Panc1 (cell line): ENCODE results near the gene ASB4.

ENCODE experiments used
- POLR2AphosphoS5 ChIP-seq: IDR thresholded peaks from 2 replicates; pipeline ENCODE4 v1.6.1; 2012; ENCODE audit warnings: mild to moderate bottlenecking, low read depth, low read length, moderate library complexity
- REST ChIP-seq, 2 experiments: IDR thresholded peaks; 2 replicates each; pipeline ENCODE4 v1.6.1; 2011 to 2012; ENCODE audit warnings: low read depth in 2 of 2, control low read depth in 1 of 2, low read length in 1 of 2, mild to moderate bottlenecking in 1 of 2, moderate library complexity in 1 of 2; ENCODE audit not compliant: insufficient read depth in 1 of 2
- SIN3A ChIP-seq: IDR thresholded peaks from 2 replicates; pipeline ENCODE4 v1.6.1; 2012; ENCODE audit warnings: low read depth, mild to moderate bottlenecking, low read length, moderate library complexity, borderline replicate concordance; ENCODE audit not compliant: insufficient read depth
- TCF7L2 ChIP-seq: IDR thresholded peaks from 2 replicates; pipeline ENCODE4 v1.6.1; 2011; ENCODE audit warnings: mild to moderate bottlenecking, low read depth, low read length, inconsistent platforms
- TF ChIP-seq, protein P1 (sequence below): fragments of 450-650 bp; IDR thresholded peaks from 2 replicates; pipeline ENCODE4 v1.5.1; 2017; ENCODE audit warnings: mild to moderate bottlenecking

GRCh38 chr7:95520136-95520535, 34.4 kb downstream of the ASB4 start:
- TF ChIP-seq, protein P1, sequence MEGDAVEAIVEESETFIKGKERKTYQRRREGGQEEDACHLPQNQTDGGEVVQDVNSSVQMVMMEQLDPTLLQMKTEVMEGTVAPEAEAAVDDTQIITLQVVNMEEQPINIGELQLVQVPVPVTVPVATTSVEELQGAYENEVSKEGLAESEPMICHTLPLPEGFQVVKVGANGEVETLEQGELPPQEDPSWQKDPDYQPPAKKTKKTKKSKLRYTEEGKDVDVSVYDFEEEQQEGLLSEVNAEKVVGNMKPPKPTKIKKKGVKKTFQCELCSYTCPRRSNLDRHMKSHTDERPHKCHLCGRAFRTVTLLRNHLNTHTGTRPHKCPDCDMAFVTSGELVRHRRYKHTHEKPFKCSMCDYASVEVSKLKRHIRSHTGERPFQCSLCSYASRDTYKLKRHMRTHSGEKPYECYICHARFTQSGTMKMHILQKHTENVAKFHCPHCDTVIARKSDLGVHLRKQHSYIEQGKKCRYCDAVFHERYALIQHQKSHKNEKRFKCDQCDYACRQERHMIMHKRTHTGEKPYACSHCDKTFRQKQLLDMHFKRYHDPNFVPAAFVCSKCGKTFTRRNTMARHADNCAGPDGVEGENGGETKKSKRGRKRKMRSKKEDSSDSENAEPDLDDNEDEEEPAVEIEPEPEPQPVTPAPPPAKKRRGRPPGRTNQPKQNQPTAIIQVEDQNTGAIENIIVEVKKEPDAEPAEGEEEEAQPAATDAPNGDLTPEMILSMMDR: no peak
- TF ChIP-seq POLR2AphosphoS5 (no peak), REST (IDR thresholded peaks at IDR 0.05; ENCODE audit: insufficient read depth in 1 of 2, low read depth in 2 of 2, low read length in 1 of 2) (no peak), TCF7L2 (no peak), SIN3A (no peak)
